HG02678 (cell line): ENCODE results near the gene GPRC5B.

ENCODE experiments used
- ATAC-seq: cut with Tn5 transposase; IDR thresholded peaks from one replicate; pipeline ENCODE4 v1.9.1; 2021; ENCODE audit warnings: mild to moderate bottlenecking, moderate library complexity; ENCODE audit not compliant: unreplicated experiment

Gene GPRC5B, protein sequence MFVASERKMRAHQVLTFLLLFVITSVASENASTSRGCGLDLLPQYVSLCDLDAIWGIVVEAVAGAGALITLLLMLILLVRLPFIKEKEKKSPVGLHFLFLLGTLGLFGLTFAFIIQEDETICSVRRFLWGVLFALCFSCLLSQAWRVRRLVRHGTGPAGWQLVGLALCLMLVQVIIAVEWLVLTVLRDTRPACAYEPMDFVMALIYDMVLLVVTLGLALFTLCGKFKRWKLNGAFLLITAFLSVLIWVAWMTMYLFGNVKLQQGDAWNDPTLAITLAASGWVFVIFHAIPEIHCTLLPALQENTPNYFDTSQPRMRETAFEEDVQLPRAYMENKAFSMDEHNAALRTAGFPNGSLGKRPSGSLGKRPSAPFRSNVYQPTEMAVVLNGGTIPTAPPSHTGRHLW

DNA sequence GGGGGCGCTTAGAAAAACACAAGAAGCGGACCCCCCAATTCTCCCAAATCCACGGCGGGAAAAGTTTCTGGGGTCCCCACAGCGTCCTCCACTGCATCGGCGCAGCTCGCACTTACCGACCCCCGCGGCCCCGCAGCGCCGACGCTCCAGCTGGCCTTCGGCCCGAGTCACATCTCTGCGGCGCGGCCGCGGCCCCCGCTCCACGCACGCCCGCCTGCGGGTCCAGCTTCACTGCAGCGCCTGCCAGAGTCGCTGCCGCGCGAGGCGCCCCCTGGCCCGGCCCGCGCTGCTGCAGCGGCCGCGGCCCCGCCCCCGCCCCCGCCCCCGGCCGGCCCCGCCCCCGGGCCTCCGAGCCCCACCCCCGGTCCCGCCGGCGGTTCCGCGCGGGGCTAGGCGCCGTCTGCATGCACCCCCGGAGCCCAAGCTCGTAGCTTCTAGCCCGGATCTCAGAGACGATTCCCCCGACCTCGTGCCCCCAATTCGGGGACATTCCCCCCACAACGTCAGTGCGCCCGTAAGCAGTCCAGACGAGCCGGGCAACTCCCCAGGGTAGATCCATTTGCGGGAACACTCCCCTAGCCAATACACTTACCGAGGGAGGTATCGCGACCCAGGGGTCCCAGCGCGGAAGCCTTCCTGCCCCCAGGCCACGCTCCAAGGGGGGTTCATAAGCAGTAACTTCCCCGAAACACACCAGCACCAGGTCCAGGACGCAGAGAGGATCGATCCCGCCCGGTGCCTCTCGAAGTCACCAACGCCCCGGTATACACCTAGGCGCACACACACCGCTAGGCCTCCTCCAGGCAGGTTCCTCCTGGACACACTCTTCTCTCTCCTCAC lies at the start of gene GPRC5B:
Gene GPRC5B, minus strand, starts transcription at position 238 of the 840 bp plus-strand sequence. CDS start 12,003 bp downstream, outside the sequence.
- ATAC-seq = no peak

DNA sequence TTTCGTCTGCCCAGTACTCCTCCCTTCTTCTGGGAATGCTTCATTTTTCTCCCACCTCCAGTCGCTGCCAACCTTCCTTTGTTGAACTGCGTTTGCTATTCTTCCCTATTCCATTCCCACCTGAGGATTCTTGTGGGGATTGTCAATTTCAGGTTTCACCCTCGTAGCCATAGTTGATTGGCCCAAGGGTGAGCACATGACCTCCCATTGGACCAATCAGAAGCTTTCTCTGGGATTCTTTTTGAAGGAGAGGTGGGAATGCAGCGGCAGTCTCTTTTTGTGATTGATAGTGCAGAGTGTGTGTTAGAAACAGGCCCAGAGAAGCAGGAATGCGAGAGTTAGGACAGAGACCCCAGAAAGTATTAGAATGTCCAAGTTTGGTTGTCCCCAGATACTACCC lies 49.1 kb upstream of the GPRC5B start:
- no peak for ATAC-seq

DNA sequence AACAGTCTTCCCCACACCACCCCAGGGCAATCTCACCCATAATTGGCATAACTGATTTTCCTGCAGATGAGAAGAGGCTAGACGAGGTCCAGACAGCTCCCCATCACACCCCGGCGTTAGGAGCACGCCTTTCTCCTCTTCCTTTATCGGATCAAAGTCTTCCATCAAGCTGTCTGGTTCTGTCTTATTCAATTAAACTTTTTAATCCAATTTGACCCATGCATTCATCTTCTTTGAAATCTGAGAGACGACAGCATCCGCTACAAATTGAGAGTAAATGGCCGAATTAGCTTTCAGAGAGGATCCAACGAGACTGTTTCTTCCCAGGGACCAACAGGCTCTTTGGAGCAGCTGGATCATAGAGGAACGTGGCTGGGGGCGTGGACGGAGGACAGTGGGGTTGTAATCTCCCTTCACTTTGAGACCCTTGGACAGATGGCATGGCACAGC lies 44.4 kb upstream of the GPRC5B start:
- ATAC-seq = no peak

DNA sequence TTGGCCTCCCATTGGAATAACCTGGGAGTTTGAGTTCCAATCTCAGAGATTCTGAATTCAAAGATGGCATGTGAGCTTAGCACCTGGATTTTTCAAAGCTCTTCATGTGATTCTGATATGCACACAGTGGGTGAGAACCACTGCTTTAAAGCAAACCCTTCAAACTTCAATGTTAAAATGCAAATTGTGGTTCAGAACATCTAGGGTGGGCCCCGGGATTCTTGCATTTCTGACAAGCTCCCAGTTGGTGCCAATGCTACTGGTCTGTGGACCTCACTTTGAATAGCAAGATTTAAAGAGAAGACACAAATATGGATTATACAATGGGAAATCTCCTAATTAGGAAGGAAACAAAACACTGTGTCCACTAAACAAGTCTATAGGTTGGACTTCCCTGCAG lies 43.8 kb upstream of the GPRC5B start:
- no peak for ATAC-seq

DNA sequence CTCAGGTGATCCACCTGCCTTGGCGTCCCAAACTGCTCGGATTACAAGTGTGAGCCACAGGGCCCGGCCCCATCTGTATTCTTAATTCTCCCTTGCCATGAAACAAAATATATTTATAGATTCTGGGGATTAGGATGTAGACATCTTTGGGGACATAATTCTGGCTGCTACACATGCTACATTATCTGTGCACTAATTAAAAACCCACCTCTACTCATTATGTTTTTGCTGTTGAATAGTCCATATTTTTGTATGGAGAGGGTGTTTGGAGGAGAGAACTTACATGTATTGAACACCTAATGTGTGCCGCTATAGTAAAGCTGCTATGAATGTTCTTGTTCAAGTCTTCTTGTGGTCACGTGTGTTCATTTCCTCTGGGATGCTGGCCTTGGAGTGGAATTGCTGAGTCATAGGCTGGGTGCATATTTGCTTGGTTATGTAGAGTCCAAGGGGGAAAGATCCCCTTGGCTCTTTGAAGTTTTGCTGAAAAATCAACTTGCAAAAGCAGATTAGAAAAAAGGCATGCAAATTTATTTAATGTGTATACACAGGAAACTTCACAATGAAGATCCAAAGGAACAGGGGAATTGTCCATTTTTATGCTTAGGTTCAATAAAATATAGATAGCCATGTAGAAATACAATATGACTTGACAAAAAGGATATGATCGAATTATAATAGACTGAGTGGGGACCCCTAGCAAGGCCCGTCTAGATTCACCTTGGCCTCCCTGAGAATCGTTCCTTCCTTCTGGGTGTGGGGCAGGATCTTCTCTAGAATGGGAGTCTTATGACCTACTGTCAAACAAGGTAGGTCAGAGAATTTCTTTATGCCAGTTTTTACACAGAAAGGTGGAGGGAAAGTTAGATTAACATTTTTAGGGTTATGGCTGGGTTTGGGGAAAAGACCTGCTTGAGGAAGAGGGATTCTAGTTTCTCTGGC lies 42.1 kb upstream of the GPRC5B start:
- ATAC-seq = no peak

DNA sequence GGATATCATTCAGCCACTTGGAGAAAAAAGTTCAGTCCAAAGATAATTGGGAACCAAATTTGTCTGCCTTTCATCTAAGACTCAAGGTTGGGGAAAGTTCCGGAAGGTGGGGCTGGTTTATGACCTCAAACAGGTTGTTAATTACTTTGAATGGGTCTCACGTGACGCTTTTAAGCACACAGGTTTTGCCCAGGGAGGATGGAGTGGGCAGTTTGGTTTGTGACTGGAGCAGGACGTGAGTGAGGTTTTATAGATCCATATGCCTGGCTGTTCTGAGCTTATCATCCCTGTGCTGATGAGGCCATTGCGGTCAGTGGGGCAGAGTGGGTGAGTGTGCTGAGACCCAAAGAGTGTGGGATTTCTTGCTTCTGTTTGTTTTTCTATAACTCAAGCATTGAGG lies 38.7 kb upstream of the GPRC5B start:
- ATAC-seq = no peak

DNA sequence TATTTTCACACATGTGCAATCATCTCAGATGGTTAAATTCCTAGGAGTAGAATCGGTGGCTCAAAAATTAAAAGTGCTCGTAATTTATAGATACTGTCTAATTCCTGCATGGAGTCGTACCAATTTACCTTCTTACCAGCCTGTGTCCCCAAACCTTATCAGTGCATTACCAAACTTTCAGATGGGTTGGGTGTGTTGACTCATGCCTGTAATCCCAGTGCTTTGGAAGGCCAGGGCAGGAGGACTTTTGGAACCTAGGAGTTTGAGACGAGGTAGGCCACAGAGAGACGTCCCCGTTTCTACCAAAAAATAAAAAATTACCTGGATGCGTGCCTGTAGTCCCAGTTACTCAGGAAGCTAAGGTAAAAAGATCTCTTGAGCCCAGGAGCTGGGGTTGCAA lies 34.5 kb upstream of the GPRC5B start:
- ATAC-seq = no peak

DNA sequence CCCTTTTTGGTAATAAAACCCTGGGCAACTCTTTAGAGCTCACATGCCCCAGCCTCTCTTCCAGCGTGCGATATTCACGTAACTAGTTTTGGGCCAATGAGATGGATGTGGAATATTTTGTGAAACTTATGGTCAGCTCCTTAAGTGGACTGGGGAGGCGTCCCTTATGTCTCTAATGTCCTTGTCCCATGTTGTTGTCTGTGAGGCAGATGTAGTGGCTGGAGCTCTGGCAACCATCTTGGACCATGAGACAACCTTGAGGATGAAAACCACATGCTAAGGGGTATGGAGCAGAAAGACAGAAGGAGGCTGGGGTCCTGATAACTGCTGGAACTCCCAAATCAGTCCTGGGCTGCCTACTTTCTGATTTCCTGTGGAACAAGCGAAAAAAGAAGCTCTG lies 31.4 kb upstream of the GPRC5B start:
- ATAC-seq = no peak

DNA sequence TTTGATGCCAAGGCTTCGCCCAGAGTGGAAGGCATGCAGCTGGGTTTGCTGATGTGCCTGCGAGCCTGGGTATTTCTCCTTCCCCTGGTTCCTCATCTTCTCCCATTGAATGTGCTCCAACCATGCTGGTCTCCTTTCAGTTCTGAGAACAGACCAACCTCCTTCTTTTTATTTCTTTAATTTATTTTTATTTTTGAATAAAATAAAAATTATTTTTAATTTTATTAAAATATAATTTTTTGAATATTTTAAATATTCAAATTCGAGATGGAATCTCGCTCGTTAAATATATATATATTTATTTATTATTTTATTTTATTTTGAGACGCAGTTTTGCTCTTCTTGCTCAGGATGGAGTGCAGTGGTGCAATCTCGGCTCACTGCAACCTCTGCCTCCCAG lies 30.2 kb upstream of the GPRC5B start:
- ATAC-seq = no peak

DNA sequence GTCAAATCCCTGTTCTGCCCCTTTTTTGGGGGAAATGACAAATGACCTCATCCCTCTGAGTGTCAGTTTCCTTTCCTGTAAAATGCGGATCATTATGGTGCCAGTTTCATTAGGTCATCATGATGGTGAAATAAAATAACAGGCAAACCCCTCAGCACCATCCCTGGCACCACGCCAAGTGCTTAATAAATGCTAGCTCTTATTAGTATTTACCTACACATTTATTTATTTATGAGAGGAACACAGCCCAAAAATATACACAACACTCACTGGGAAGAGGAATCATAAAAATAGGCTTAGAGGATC lies 28.6 kb upstream of the GPRC5B start:
- ATAC-seq = no peak

DNA sequence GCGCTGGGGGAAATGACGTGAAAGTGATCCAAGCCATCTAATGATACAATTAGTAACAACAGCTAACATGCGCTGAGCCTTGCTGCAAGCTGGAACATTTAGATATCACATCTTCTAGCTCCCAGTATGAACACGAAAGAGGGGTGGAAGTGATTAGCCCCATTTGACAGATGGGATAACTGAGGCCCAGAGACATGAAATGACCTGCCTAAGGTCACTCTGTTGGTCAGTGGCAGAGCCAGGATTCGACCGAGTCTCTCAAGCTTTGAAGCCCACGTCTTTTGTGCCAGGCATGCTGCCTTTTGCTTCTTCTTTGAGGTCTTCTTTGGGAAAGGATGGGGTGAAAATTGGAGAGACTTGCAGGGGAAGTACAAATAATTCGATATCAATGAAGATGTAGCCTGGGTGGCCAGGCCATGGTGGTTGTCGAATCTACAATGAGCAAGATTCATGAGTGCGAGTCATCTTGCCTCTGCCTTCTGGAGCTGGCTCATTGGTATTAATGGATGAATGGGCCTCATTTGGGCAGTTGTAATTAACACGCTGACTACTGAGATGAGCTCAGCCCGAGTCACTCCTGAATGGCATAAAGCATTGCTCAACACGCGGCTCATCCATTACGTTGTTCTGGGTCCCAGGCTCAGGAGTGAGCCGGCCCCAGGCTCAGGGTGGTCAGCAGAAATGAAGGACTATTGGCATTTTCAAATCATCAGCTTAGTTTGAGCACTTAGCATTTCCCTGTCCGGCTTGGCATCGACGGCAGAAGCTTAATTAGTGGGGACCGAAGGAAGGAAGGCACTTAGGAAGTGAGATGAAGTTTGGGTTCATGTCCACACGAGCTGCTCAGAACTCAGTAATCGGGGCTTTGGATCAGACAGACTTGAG lies 28.0 kb upstream of the GPRC5B start:
- ATAC-seq = no peak

DNA sequence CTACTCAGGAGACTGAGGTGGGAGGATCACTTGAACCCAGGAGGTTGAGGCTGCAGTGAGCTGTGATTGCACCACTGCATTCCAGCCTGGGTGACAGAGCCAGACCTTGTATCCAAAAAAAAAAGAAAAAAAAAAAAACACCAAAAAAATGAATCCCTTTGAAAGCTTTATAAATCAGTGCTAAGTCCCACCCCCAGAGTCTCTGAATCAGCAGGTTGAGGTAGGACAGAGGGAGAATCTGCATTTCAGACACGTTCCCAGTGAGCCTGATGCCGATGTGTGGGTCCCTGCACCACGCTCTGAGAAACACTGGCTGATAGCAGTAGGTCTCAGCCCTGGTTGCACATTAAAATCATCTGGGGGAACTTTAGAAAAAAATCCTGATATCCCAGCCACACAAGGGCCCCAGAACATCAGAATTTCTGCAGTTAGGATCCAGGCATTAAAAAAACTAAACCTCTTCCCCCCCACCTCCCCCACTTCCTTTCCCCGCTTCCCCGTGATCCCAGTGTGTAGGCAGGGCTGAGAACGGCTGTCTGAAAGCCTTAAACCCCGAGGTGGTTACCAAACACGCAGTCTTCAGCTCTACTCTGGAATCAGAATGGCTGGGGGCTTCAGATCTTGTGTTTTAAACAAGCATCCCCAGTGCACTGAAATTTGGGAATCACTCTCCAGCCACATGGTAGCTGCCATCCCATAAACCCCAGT lies 27.3 kb upstream of the GPRC5B start:
- ATAC-seq = no peak

DNA sequence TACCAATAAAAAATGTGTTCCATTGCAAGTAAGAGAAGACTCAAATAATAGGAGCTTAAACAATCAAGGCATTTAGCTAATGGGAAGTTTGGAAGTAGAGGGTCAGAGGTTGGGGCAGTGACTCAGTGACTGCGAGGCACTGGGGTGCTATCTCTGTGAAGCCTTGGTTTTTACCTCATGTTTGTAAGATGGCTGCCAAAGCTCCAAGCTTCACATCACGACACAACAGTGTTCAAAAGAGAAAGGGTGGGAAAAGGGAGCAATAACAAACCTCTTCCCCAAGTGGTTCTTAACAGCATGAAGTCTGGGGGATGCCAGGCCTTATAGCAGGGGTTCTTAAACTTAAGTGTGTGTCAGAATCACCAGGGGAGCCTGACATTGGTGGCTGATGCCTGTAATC lies 26.6 kb upstream of the GPRC5B start:
- ATAC-seq = no peak

DNA sequence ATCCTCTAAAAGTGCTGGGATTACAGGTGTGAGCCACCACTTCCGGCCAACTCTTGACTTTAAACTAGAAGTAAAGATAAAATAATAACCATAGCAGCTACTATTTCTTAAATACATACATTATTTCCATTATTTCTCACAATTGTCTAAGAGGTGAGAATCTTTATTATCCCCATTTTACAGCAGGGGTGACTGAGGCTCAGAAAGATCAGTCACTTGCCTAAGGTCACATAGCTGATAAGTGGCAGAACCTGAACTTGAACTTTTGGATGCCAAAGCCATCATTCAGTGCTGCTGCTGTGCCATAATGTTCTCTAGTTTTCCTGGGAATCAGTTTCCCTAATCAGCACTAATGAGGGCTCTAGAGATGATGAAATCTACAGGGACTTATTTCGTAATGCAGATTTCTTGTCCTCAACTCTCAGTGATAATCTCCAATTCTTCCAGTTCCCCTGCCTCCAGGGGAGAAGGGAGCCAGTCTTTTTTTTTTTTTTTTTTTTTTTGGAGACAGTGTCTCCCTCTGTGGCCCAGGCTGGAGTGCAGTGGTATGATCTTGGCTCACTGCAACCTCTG lies 25.2 kb upstream of the GPRC5B start:
- no peak for ATAC-seq

DNA sequence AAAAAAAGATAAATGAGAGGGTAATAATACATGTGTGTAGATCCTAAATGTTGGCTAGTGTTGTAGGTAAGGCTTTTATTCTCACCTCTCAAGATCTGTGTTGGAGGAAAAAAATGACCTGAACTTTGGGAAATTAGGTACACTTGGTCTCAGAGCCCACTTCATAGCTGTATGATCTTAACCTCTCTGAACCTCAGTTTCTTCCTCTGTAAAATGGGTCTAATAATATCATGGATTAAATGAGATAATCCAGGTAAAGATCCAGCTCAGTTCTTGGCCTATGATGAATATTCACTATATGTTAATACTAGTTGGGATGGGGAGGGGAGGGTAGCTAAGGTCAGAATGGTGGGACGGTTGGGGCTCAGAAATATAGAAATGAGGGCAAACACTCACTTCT lies 24.3 kb upstream of the GPRC5B start:
- no peak for ATAC-seq

DNA sequence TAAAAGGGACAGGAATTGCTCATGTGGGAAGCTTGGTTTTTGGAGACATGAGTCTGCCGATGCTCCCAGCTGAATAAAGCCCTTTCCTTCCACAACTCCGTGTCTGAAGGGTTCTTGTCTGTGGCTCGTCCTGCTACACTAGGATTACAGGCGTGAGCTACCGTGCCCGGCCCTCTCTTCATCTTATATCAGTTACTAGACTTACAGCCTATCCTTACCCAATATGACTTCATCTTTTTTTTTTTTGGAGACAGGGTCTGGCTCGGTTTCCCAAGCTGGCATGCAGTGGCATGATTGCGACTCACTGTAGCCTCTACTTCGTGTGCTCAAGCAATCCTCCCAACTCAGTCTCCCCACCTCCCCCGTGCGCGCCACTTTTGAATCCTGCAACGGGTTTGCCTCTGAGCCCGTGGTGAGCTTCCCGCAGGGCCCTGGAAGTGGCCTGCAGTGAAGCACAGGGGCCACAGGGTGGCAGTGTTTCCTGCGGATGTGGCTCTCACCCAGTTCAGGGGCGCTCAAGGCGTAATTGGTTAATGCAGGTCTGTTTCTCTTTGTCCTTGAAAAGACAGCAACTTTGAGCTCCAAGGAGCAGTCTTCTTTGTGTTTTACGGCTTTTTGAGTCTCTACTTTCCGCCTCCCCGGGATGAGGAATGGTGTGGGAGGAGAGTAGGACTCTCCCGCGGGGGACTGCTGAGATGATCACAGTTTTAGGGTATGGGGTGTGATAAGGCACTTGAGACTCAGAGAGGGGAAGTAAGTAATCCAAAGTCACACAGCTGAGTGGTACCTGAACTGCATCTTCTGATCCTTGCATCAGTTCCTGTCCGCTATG lies 22.7 kb upstream of the GPRC5B start:
- ATAC-seq = peak; percentile 83

DNA sequence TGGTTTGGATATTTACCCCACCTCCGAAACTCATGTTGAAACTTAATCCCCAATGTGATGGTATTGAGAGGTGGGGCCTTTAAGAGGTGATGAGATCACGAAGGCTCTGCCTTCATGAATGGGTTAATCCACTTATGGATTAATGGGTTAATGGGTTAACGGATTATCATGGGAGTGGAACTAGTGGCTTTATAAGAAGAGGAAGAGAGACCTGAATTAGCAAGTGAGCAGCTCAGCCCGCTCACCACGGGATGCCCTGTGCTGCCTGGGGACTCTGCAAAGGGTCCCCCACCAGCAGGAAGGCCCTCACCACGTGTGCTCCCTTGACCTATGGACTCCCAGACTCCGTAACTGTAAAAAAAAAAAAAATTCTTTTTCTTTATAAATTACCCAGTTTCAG lies 16.5 kb upstream of the GPRC5B start:
- ATAC-seq = no peak

DNA sequence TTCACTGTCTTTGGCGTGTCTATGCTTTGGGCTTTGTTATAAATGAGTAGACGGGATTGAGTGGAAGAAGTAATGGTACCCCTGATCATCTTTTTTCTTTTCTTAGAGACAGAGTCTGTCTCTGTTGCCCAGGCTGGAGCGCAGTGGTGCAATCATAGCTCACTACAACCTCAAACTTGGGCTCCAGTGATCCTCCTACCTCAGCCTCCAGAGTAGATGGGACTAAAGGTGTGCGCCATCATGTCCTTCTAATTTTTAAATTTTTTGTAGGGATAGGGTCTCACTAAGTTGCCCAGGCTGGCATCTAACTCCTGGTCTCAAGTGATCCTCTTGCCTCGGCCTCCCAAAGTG lies 14.9 kb upstream of the GPRC5B start:
- no peak for ATAC-seq
